Heart left ventricle (tissue), 16 donors: ENCODE measurements around the gene LIMK2. TPM values are rescaled to one million over a fixed set of nuclear protein-coding genes. Genes with fewer than 3 reads are reported as not detected.

ENCODE experiments used
- ATAC-seq, 4 donors: fragments of 200-7000 bp; cut with Tn5 transposase; one replicate each; pipeline ENCODE4 v1.9.1; 2020 to 2022; ENCODE audit warnings: moderate library complexity in 4 of 4, mild to moderate bottlenecking in 3 of 4, moderate number of reproducible peaks in 1 of 4
- DNase-seq, 5 donors: peaks; one replicate each; pipeline ENCODE4 v3.0.0-alpha.2; 2020
- H3K27ac ChIP-seq, 12 donors: fragments of 200-600 bp; sonication (generic) in 4 of 12; one replicate each; pipeline versions ENCODE4 v1.5.0 to v1.8.0; 2016 to 2022; ENCODE audit warnings: mild to moderate bottlenecking in 2 of 12
- H3K27me3 ChIP-seq, 9 donors: fragments of 200-600 bp; sonication (generic) in 2 of 9; one replicate each; pipeline versions ENCODE4 v1.5.1 to v1.8.0; 2016 to 2022; ENCODE audit warnings: mild to moderate bottlenecking in 3 of 9
- H3K36me3 ChIP-seq, 9 donors: fragments of 200-600 bp; sonication (generic) in 2 of 9; one replicate each; pipeline versions ENCODE4 v1.5.0 to v1.8.0; 2018 to 2022; ENCODE audit warnings: mild to moderate bottlenecking in 2 of 9
- H3K4me1 ChIP-seq, 12 donors: fragments of 200-600 bp; sonication (generic) in 4 of 12; one replicate each; pipeline versions ENCODE4 v1.5.0 to v1.8.0; 2016 to 2022; ENCODE audit warnings: mild to moderate bottlenecking in 3 of 12
- H3K4me3 ChIP-seq, 12 donors: fragments of 200-600 bp; sonication (generic) in 4 of 12; one replicate each; pipeline versions ENCODE4 v1.5.0 to v1.8.0; 2017 to 2022; ENCODE audit warnings: mild to moderate bottlenecking in 9 of 12, moderate library complexity in 4 of 12
- H3K9me3 ChIP-seq, 12 donors: fragments of 200-600 bp; sonication (generic) in 4 of 12; one replicate each; pipeline versions ENCODE4 v1.5.0 to v1.8.0; 2016 to 2022; ENCODE audit warnings: mild to moderate bottlenecking in 1 of 12
- CTCF ChIP-seq, 12 donors: fragments of 200-600 bp; sonication (generic) in 4 of 12; IDR thresholded peaks; one replicate each; pipeline versions ENCODE4 v1.5.0 to v1.8.0; 2018 to 2022; ENCODE audit warnings: antibody characterized with exemption in 12 of 12, mild to moderate bottlenecking in 5 of 12
- POLR2A ChIP-seq, 2 donors: fragments of 450-650 bp; IDR thresholded peaks; one replicate each; pipeline ENCODE4 v1.6.1; 2017; ENCODE audit warnings: antibody characterized with exemption in 2 of 2, mild to moderate bottlenecking in 2 of 2, moderate library complexity in 2 of 2
- WGBS, 4 donors: extraction: QIAGEN DNeasy Blood & Tissue Kit in 2 of 4; methylation state at CpG; one replicate each; pipeline versions ENCODE4 v1.1.5 to v1.1.7; 2013 to 2018; 5-methylcytosine and 5-hydroxymethylcytosine counted together
- intact Hi-C, 10 donors: fragments of 100-400 bp; cut with DNase I; formaldehyde crosslinking; loops; one replicate each; pipeline versions ENCODE4 v1.11.1 to v1.14.2; 2022
- polyA plus RNA-seq, 2 donors: library from polyadenylated mRNA; stranded (reverse); fragments of 200-250 nt; gene quantifications; one replicate each; pipeline ENCODE4 v1.2.3, GENCODE V29; 2013
- total RNA-seq, 9 donors: library from RNA; depleted of rRNA in 2 of 9; stranded (reverse); fragments of >200 nt in 2 of 9; fragmentation: NEBNext Ultra II Directional in 3 of 9; extraction: Animal tissue kit (Norgen Biotek cat#: 25700) in 3 of 9; gene quantifications; one replicate each; pipeline versions ENCODE4 v1.1.0 to v1.2.4, GENCODE V29; 2016 to 2023
- donor health status: ischemic (EF 13 %, LVEDD 7.1; RV severe dilation, severe dysfunction).
- donor health status: healthy with polysubstance abuse.
- donor health status: DM: no; HTN: yes; CAD: no.
- donor health status: DM: no; HTN: no; CAD: no.
- donor health status: ischemic (EF 25% LVEDD 6.9; RV normal size, moderate dysfunction).
- donor health status: ischemic (EF 25% LVEDD 5.7; RV mildly dilated, moderate dysfunction).
- donor health status: healthy.
- donor health status: DM: yes; HTN: yes; CAD: no.
- donor health status: ischemic (EF 35%, LVEDD 5.7; RV mildly dilated, moderate dysfunction).
- donor health status: nonischemic (EF 11% LVEDD 7.7; RV severe dilation, severe dysfunction).
- donor health status: DM: yes; HTN: yes; CAD: no.
- donor health status: PGD.
- donor health status: ischemic (EF 29% LVEDD 5.4; RV normal size, mild dysfunction).
- donor health status: nonischemic (EF 23%, LVEDD 6.1; RV moderate dilation, normal function).

Gene LIMK2
- total and polyA plus RNA-seq, 11 donors, result 7.0 to 33.3 (median 9.4) TPM

GRCh38 chr22:31281733-31282132 lies 69.6 kb downstream of the LIMK2 start:
- Histone ChIP-seq H3K27ac (peak overlapping the region in 3 of 12 donors; percentile 4 to 24 (median 18)), H3K9me3 (no peaks in the 10 kb centered on the region), H3K4me3 (no peak overlapping the region), H3K36me3 (peaks cover 0 to 100% (median 94%) of the 10 kb centered on the region in 9 donors), H3K27me3 (no peaks in the 10 kb centered on the region), H3K4me1 (peaks cover 0 to 41% (median 5%) of the 10 kb centered on the region in 12 donors)
- DNase-seq, result peak in 2 of 5 donors; percentile 53 to 71
- 39 to 48% (median 43%) methylated on average over 4 of the region's 4 CpGs for WGBS, 4 donors
- intact Hi-C loops, result no loop called here
- TF ChIP-seq CTCF (IDR thresholded peaks at IDR 0.05), result no peak
- no peak for TF ChIP-seq POLR2A (IDR thresholded peaks at IDR 0.05)
- ATAC-seq, result peak in 3 of 4 donors; percentile 36 to 78 (median 77)

GRCh38 chr22:31282748-31283468 lies 70.8 kb downstream of the LIMK2 start:
- WGBS, 4 donors, result 77 to 83% (median 79%) methylated on average over 7 to 8 of the region's 8 CpGs
- Histone ChIP-seq H3K27me3 (no peaks in the 10 kb centered on the region), H3K9me3 (no peaks in the 10 kb centered on the region), H3K36me3 (peaks cover 0 to 100% (median 92%) of the 10 kb centered on the region in 9 donors), H3K27ac (peak overlapping the region in 1 of 12 donors; percentile 18), H3K4me1 (peaks cover 0 to 53% (median 7%) of the 10 kb centered on the region in 12 donors), H3K4me3 (no peak overlapping the region)
- no peak for DNase-seq
- no peak for ATAC-seq
- intact Hi-C loops, result no loop called here
- no peak for TF ChIP-seq CTCF (IDR thresholded peaks at IDR 0.05)
- TF ChIP-seq POLR2A (IDR thresholded peaks at IDR 0.05), result no peak

GRCh38 chr22:31284281-31285155 lies 72.4 kb downstream of the LIMK2 start:
- intact Hi-C loops, result no loop called here
- Histone ChIP-seq H3K9me3 (no peaks in the 10 kb centered on the region), H3K4me1 (peaks cover 3 to 69% (median 23%) of the 10 kb centered on the region in 12 donors), H3K27me3 (no peaks in the 10 kb centered on the region), H3K4me3 (no peak overlapping the region), H3K27ac (peak overlapping the region in 3 of 12 donors; percentile 24 to 96 (median 62)), H3K36me3 (peaks cover 0 to 100% (median 92%) of the 10 kb centered on the region in 9 donors)
- ATAC-seq (no peak), DNase-seq (no peak)
- 34 to 42% (median 37%) methylated on average over 2 to 3 of the region's 3 CpGs for WGBS, 4 donors
- TF ChIP-seq POLR2A (IDR thresholded peaks at IDR 0.05), result no peak
- no peak for TF ChIP-seq CTCF (IDR thresholded peaks at IDR 0.05)
